ENCODE measurements around the gene CLTA. TPM values are rescaled to one million over a fixed set of nuclear protein-coding genes. Genes with fewer than 3 reads are reported as not detected.
"Not testable (repeated sequence)": the region's sequence is repeated elsewhere in the genome, so short reads cannot be mapped to it uniquely, and the experiment has no call there.

CLTA gene
- total RNA-seq, 1 donor from 2014 or later = 95.7 TPM

GRCh38 chr9:36189976-36190375 lies 745 bp upstream of the CLTA start:
- no peak for DNase-seq

GRCh38 chr9:36191290-36191645 lies 547 bp downstream of the CLTA start:
- DNase-seq = peak; percentile 37

GRCh38 chr9:36191686-36192085 lies 965 bp downstream of the CLTA start:
- no peak for DNase-seq

- peak; percentile 22 for DNase-seq
These were observed 1.5 kb downstream of the CLTA start for GRCh38 chr9:36192196-36192595.

GRCh38 chr9:36193023-36193422 lies 2.3 kb downstream of the CLTA start:
- no peak for DNase-seq

GRCh38 chr9:36194326-36195000 lies 3.7 kb downstream of the CLTA start:
- no peak for DNase-seq

GRCh38 chr9:36204906-36205547 lies 14.3 kb downstream of the CLTA start:
- no peak for DNase-seq

- DNase-seq = no peak
These were observed 16.3 kb downstream of the CLTA start for GRCh38 chr9:36207016-36207415.

- DNase-seq = no peak
These were observed 16.9 kb downstream of the CLTA start for GRCh38 chr9:36207546-36208012.

- DNase-seq = no peak
These were observed 18.0 kb downstream of the CLTA start for GRCh38 chr9:36208521-36209253.

GRCh38 chr9:36210722-36211121 lies 20.0 kb downstream of the CLTA start:
- DNase-seq = no peak

GRCh38 chr9:36211510-36211909 lies 20.8 kb downstream of the CLTA start:
- no peak for DNase-seq

GRCh38 chr9:36213387-36213786 lies 22.7 kb downstream of the CLTA start:
- no peak for DNase-seq

GRCh38 chr9:36213989-36214388 lies 23.3 kb downstream of the CLTA start:
- no peak for DNase-seq

- DNase-seq = peak; percentile 31
These were observed 23.9 kb downstream of the CLTA start for GRCh38 chr9:36214571-36214970.

- DNase-seq = no peak
These were observed 26.7 kb downstream of the CLTA start for GRCh38 chr9:36217256-36217968.

- no peak for DNase-seq
These were observed 27.3 kb downstream of the CLTA start for GRCh38 chr9:36218011-36218410.

GRCh38 chr9:36218411-36218901 lies 27.7 kb downstream of the CLTA start:
- no peak for DNase-seq

- no peak for DNase-seq
These were observed 30.9 kb downstream of the CLTA start for GRCh38 chr9:36221667-36222066.

GRCh38 chr9:36222449-36222848 lies 31.7 kb downstream of the CLTA start:
- DNase-seq = no peak

- DNase-seq = no peak
These were observed 46.5 kb downstream of the CLTA start for GRCh38 chr9:36237230-36237629.

- not testable (repeated sequence) for DNase-seq
These were observed 48.5 kb downstream of the CLTA start for GRCh38 chr9:36239205-36239604.

GRCh38 chr9:36239675-36240074 lies 49.0 kb downstream of the CLTA start:
- not testable (repeated sequence) for DNase-seq

Data from tongue (tissue), 2 donors.